IPS-18a (cell line): ENCODE results near the gene B9D2.
A peak's percentile ranks its signal among the peaks of the same experiment; 100 is the strongest.

ENCODE experiments used
- H3K27ac ChIP-seq: one replicate; pipeline ENCODE4 v1.5.1; 2013; ENCODE audit warnings: low read length
- H3K27me3 ChIP-seq: one replicate; pipeline ENCODE4 v1.6.1; 2013; ENCODE audit warnings: mild to moderate bottlenecking, low read length; ENCODE audit not compliant: control insufficient read depth, insufficient read depth
- H3K36me3 ChIP-seq: one replicate; pipeline ENCODE4 v1.6.1; 2013; ENCODE audit warnings: low read depth, low read length; ENCODE audit not compliant: control insufficient read depth
- H3K4me1 ChIP-seq: one replicate; pipeline ENCODE4 v1.6.1; 2013; ENCODE audit warnings: low read depth, low read length; ENCODE audit not compliant: control insufficient read depth
- H3K4me3 ChIP-seq: one replicate; pipeline ENCODE4 v1.5.1; 2013; ENCODE audit warnings: low read length
- H3K9ac ChIP-seq: one replicate; pipeline ENCODE4 v1.6.1; 2013; ENCODE audit warnings: mild to moderate bottlenecking, low read length, moderate library complexity
- H3K9me3 ChIP-seq: one replicate; pipeline ENCODE4 v1.6.1; 2013; ENCODE audit warnings: low read depth, low read length; ENCODE audit not compliant: control insufficient read depth

B9D2 gene

DNA sequence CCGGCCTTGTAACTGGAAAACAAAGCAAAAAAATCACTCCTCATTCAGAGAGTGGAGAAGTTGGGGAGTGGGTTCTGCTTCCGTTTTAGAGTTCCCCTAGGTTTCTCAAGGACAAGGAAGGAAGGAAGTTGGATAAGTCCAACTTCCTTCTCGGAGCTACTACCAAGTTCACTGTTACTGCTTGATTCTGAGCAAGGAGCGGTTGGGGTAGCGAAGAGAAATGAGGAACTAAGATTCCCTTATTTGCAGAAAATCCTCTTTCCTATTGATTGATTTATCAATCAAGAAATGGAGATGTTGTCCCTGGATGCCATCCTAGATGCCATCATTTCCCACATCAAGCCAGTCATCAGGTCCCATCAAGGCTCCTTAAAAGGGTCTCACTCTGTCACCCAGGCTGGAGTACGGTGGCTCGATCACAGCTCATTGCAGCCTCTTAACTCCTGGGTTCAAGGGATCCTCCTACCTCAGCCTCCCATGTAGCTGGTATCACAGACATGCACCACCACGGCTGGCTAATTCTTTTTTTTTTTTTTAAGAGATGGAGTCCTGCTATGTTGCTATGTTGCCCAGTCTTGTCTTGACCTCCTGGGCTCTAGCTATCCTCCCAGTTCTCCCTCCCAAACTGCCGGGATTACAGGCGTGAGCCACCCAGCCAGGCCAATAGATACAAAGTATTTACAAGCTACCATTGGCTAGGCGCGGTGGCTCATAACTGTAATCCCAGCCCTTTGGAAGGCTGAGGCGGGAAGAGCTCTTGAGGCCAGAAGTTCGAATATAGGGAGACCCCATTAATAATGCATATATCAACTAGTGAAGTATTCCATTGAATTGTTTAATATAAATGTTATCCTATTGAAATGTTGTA lies 809 bp upstream of the B9D2 start:
- Histone ChIP-seq H3K27ac (peak overlapping the region; percentile 99), H3K36me3 (no peaks in the 10 kb centered on the region), H3K4me3 (peak overlapping the region; percentile 98), H3K9ac (peak overlapping the region; percentile 99), H3K27me3 (no peaks in the 10 kb centered on the region), H3K9me3 (no peaks in the 10 kb centered on the region), H3K4me1 (peaks cover 3% of the 10 kb centered on the region)

DNA sequence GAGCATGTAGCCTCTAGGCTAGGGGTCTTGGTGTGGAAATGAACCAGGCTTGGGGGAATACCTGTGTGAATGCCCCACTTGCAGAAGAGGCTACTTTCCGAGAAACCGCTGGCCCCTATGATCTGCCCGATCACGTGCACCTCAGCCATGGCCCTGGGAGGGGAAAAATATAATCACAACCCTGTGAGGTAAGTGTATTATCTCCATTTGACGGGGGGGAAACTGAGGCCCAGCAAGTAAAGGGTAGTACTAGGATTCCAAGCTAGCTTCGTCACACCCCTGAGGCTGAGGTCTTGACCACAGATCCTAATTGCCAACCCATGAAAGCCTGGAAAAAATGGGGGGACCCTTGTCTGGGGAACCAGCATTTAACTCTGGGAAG lies 587 bp downstream of the B9D2 start:
- peak overlapping the region; percentile 99 for H3K9ac ChIP-seq
- H3K4me3 ChIP-seq = peak overlapping the region; percentile 98
- H3K27ac ChIP-seq = peak overlapping the region; percentile 99
- H3K9me3 ChIP-seq = no peaks in the 10 kb centered on the region
- H3K36me3 ChIP-seq = no peaks in the 10 kb centered on the region
- peaks cover 3% of the 10 kb centered on the region for H3K4me1 ChIP-seq
- H3K27me3 ChIP-seq = no peaks in the 10 kb centered on the region

GRCh38 chr19:41362143-41362847 lies 1.7 kb downstream of the B9D2 start:
- Histone ChIP-seq H3K4me1 (peaks cover 3% of the 10 kb centered on the region), H3K9ac (no peak overlapping the region), H3K4me3 (no peak overlapping the region)

DNA sequence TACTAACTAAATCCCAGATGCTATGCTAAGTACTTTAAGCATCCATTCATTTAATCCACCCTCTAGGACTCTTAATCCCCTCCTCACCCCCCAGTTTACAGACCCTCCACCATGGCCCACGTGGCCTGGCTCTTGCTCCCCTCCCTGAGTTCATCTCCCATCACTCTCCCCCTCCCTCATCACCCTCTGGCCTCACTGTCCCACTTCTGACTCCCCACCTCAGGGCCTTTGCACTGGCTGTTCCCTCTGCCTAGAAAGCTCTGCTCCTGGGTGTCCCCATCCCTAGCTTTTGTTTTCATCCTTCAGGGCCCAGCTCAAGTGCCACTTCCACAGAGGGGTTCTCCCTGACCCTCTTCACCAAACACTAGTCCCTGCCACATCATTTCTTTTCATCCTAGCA lies 4.2 kb downstream of the B9D2 start:
- Histone ChIP-seq H3K27me3 (no peaks in the 10 kb centered on the region), H3K36me3 (no peaks in the 10 kb centered on the region), H3K4me3 (no peak overlapping the region), H3K27ac (no peak overlapping the region), H3K9me3 (no peaks in the 10 kb centered on the region), H3K9ac (no peak overlapping the region), H3K4me1 (peaks cover 3% of the 10 kb centered on the region)

More at GRCh38 chr19:41362143-41362847, 1.7 kb downstream of the B9D2 start:
- H3K27ac ChIP-seq = no peak overlapping the region
- no peaks in the 10 kb centered on the region for H3K9me3 ChIP-seq
- no peaks in the 10 kb centered on the region for H3K36me3 ChIP-seq
- no peaks in the 10 kb centered on the region for H3K27me3 ChIP-seq

- H3K27me3 ChIP-seq = peaks cover 13% of the 10 kb centered on the region
- no peak overlapping the region for H3K9ac ChIP-seq
- no peaks in the 10 kb centered on the region for H3K36me3 ChIP-seq
- no peak overlapping the region for H3K4me3 ChIP-seq
- H3K27ac ChIP-seq = no peak overlapping the region
- H3K9me3 ChIP-seq = no peaks in the 10 kb centered on the region
- H3K4me1 ChIP-seq = no peaks in the 10 kb centered on the region
These were observed 6.2 kb downstream of the B9D2 start for GRCh38 chr19:41357746-41358145.

- no peaks in the 10 kb centered on the region for H3K36me3 ChIP-seq
These were observed 6.8 kb downstream of the B9D2 start for GRCh38 chr19:41356984-41357739.

DNA sequence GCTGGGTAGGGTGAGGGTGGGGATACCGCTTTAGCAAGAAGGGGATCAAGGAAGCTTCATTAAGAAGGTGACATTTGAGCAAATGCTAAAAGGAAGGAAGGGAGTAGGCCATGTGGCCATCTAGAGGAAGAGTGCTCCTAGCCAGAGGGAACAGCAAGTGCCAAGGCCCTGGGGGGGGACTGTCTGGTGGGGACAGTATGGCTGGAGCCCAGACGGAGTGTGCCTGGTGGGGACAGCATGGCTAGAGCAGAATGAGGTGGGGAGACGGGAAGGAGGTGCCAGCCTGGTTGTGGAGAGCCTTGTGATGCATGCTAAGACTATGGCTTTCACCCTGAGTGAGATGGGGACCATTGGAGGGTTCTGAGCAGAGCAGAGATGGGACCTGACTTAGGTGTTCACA lies 8.1 kb downstream of the B9D2 start:
- H3K4me1 ChIP-seq = peaks cover 3% of the 10 kb centered on the region
- no peak overlapping the region for H3K9ac ChIP-seq
- no peak overlapping the region for H3K4me3 ChIP-seq
- no peaks in the 10 kb centered on the region for H3K36me3 ChIP-seq
- peaks cover 32% of the 10 kb centered on the region for H3K27me3 ChIP-seq
- H3K9me3 ChIP-seq = no peaks in the 10 kb centered on the region
- H3K27ac ChIP-seq = no peak overlapping the region

More at GRCh38 chr19:41356984-41357739, 6.8 kb downstream of the B9D2 start:
- Histone ChIP-seq H3K27me3 (peaks cover 19% of the 10 kb centered on the region), H3K4me1 (no peaks in the 10 kb centered on the region), H3K27ac (no peak overlapping the region), H3K4me3 (no peak overlapping the region), H3K9ac (no peak overlapping the region), H3K9me3 (no peaks in the 10 kb centered on the region)

DNA sequence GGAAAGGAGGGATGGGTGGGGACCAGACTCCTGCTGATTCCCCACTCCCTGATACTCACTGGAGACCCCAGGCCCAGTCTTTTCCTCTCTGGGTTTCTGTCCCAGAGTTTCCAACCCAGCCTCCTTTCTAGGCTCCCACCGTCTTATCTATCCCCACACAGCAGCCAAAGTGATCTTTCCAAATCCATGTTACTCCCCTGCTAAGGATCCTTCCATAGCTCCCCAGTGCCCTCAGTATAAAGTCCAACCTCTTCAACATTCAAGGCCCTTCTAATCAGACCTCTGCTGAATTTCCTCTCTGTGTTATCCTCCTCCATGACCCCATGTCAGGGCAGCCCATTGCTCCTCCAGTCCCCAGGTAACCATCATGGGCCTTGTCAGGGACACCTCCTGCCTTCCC lies 8.9 kb downstream of the B9D2 start:
- Histone ChIP-seq H3K27ac (no peak overlapping the region), H3K4me1 (peaks cover 6% of the 10 kb centered on the region), H3K9me3 (no peaks in the 10 kb centered on the region), H3K27me3 (peaks cover 40% of the 10 kb centered on the region), H3K9ac (no peak overlapping the region), H3K4me3 (no peak overlapping the region), H3K36me3 (no peaks in the 10 kb centered on the region)

DNA sequence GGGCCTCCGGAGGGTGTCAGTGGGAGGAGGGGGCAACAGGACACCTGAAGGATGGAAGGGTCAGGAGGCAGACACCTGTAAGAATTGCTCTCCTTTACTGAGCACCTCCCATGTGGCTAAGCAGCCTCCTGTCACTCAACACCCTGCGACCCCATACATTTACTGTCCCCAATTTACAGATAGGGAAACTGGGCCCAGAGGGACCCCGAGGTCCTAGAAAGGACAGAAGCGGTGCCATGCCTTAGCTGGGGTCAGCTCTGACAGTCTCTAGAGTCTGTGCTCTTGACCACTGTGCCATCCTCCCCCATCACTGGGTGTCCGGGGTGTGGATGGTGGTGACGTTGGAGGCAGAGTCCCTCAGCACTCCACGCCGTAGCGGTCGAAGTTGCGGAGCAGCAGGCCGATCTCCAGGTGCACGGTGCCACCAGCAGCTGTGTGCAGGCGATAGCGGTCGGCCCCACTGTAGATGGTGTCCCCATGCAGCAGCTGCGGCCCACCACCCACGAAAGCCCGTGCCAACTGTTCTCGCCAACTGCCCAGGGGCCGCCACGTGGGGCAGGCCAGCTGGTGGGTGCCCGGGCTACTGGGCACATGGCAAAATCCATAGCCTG lies 9.5 kb downstream of the B9D2 start:
- Histone ChIP-seq H3K4me1 (peaks cover 6% of the 10 kb centered on the region), H3K4me3 (peak overlapping the region; percentile 67), H3K27ac (no peak overlapping the region), H3K9ac (no peak overlapping the region), H3K27me3 (peaks cover 46% of the 10 kb centered on the region), H3K36me3 (no peaks in the 10 kb centered on the region), H3K9me3 (no peaks in the 10 kb centered on the region)

DNA sequence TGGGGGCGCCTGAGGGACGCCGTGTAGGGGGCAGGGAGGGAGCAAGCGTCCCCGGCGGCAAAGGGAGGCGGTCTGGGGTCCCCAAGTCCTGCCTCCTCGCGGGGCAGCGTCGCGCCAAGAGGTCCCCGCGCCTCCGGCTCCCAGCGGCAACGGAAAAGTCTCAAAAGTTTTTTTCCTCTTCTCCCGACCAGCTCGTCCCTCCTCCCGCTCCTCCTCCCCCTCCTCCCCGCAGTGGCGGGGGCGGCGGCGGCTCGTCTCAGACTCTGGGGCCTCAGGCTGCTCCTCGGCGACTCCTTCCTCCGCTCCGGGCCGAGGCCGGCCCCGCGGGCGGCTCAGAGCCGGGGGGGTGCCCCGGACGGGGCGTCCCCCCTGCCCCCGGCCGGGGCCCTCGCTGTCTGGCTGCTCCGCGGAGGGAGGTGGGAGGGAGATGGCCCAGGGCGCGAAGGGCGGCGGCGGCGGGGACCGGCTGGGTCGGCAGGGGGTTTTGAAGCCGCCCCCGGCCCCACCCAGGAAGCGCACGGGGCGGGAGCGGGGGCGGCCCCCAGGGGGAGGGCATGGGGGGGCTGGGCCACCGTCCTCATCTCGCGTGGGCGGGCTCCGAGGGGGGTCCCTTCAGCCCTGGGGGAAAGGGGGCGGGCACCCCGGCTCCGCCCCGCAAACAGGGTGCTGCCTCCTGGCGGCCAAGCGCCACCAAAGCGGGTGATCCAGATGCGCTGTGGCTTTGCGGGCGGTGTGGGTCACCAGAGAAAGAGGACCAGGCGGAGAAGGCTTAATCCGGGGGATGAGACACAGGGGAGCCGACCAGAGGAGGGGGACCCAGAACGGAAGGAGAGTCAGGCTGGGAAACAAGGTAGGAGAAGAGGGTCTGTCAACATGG lies 10.2 kb downstream of the B9D2 start, which contains the start of gene TGFB1:
TSS of gene TGFB1 (minus strand) at position 457 of the 877 bp plus-strand sequence. CDS start 878 bp downstream, outside the sequence.
- H3K9me3 ChIP-seq = no peaks in the 10 kb centered on the region
- peaks cover 6% of the 10 kb centered on the region for H3K4me1 ChIP-seq
- peaks cover 46% of the 10 kb centered on the region for H3K27me3 ChIP-seq
- H3K4me3 ChIP-seq = peak within 1 kb of the TSS; percentile 67
- peak within 1 kb of the TSS; percentile 17 for H3K9ac ChIP-seq
- H3K27ac ChIP-seq = no peak within 1 kb of the TSS
- H3K36me3 ChIP-seq = no peaks in the 10 kb centered on the region
